Measurements from ENCODE around the gene ADAM10. TPM values are rescaled to one million over a fixed set of nuclear protein-coding genes. Genes with fewer than 3 reads are reported as not detected.

ADAM10 gene
- total RNA-seq, 2 donors from 2014 or later = 78.8 to 92.8 TPM

DNA sequence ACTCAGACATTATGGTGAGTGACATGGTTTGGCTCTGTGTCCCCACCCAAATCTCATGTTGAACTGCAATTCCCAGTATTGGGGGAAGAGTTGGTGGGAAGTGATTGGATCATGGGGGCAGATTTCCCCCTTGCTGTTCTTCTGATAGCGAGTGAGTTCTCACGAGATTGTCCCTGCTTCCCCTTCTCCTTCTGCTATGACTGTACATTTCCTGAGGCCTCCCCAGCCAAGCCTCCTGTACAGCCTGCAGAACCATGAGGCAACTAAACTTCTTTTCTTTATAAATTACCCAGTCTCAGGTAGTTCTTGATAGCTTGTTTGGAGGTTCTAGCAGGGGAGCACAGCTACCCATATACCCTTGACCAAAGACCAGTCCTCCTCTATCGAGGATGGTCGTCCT is 45.9 kb downstream of the ADAM10 start:
- DNase-seq (ENCODE audit: low spot score in 2 of 2) (no peak), ATAC-seq (peak in 1 of 2 donors; percentile 39)
- Mint-ChIP-seq H3K9me3 (peaks cover 8 to 28% of the 10 kb centered on the region in 2 donors), H3K36me3 (peaks cover 26 to 83% of the 10 kb centered on the region in 2 donors), H3K27ac (no peak overlapping the region)

DNA sequence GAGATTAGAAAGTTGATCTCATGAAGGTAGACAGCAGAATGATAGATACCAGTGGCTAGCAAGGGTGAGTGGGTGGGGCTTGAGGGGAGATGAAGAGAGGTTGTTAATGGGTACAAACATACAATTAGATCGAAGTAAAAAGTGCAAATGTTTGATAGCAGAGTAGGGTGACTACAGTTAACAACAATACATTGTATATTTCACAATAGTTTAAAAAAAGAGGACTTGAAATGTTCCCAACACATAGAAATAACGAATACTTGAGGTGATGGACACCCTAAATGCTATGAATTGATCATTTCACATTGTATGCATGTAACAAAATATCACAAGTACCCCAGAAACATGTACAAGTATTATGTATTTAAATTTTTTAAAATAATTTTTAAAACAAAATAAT is 47.3 kb downstream of the ADAM10 start:
- H3K27ac Mint-ChIP-seq = no peak overlapping the region
- H3K36me3 Mint-ChIP-seq = peaks cover 32 to 82% of the 10 kb centered on the region in 2 donors
- no peak for ATAC-seq
- DNase-seq (ENCODE audit: low spot score in 2 of 2) = no peak
- peaks cover 8 to 31% of the 10 kb centered on the region in 2 donors for H3K9me3 Mint-ChIP-seq

DNA sequence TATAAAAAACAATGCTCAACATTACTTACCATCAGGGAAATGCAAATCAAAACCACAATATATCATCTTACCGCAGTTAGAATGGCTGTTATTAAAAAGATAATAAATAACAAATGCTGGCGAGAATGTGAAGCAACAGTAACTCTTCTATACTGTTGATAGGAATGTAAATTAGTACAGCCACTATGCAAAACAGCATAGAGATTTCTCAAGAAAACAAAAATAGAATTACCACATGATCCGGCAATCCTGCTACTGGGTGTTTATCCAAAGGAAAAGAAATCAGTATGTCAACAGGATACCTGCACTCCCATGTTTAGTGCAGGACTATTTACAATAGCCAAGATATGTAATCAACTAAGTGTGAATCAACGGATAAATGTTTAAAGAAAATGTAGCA is 48.1 kb downstream of the ADAM10 start:
- H3K9me3 Mint-ChIP-seq = peaks cover 8 to 30% of the 10 kb centered on the region in 2 donors
- no peak overlapping the region for H3K27ac Mint-ChIP-seq
- H3K36me3 Mint-ChIP-seq = peaks cover 32 to 78% of the 10 kb centered on the region in 2 donors
- no peak for DNase-seq (ENCODE audit: low spot score in 2 of 2)
- no peak for ATAC-seq

DNA sequence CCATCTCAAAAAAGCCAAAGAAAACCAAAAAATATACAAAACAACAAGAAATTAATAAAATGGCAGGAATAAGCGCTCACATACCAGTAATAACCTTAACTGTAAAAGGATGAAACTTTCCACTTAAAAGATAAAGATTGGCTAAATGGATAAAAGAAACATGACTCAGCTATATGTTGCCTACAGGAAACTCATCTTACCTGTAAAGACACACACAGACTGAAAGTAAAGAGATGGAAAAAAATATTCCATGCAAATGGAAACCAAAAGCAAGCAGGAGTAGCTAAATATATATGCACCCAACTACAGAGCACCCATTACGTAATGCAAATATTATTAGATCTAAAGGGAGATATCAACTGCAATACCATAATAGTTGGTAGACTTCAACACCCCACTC is 49.7 kb downstream of the ADAM10 start:
- no peak for DNase-seq (ENCODE audit: low spot score in 2 of 2)
- Mint-ChIP-seq H3K27ac (peak overlapping the region; percentile 34 to 80), H3K36me3 (peaks cover 32 to 73% of the 10 kb centered on the region in 2 donors), H3K9me3 (peaks cover 8 to 30% of the 10 kb centered on the region in 2 donors)
- peak; percentile 58 to 69 for ATAC-seq

DNA sequence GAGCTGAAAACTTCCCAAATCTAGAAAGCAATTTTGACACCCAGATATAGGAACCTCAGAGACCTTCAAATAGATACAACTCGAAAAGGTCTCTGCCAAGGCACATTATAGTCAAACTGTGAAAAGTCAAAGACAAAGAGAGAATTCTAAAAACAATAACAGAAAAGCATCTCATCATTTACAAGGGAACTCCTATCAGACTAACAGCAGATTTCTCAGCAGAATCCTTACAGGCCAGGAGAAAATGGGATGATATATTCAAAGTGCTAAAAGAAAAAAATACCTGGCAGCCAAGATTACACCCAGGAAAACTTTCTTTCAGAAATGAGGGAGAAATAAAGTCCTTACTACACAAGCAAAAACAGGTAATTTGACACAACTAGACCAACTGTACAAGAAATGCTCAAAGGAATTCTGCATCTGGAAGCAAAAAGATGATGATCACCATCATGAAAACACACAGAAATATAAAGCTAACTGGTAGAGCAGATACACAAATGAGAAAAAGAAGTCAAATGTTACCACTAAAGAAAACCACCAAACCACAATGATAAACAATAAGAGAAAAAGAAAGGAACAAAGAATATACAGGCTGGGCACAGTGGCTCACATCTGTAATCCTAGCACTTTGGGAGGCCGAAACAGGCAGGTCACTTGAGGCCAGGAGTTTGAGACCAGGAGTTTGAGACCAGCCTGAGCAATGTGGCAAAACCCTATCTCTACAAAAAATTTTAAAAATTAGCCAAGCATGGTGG is 50.4 kb downstream of the ADAM10 start:
- ATAC-seq (peak; percentile 44), DNase-seq (ENCODE audit: low spot score in 2 of 2) (no peak)
- peaks cover 32 to 69% of the 10 kb centered on the region in 2 donors for H3K36me3 Mint-ChIP-seq
- peaks cover 8 to 28% of the 10 kb centered on the region in 2 donors for H3K9me3 Mint-ChIP-seq
- peak overlapping the region; percentile 57 to 80 for H3K27ac Mint-ChIP-seq

DNA sequence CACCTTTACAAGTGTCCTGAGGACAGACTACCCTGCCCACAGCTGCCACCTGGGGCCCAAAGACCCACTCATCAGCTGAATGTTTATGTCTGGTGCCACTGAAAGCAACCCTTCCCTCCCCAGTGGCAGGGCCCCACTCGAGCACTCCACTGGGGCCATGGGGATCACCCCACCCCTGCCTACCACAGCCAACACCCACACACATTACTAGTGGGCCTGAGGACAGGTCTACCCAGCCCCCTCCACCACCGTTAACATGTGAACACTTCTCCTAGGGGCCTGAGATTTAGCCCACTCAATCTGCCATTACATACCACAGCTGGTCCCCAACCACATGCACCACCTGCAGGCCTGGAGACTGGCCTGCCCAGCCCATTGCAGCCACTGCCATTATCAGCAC is 52.3 kb downstream of the ADAM10 start:
- peaks cover 38 to 55% of the 10 kb centered on the region in 2 donors for H3K36me3 Mint-ChIP-seq
- peak overlapping the region in 1 of 2 donors; percentile 72 for H3K27ac Mint-ChIP-seq
- no peak for DNase-seq (ENCODE audit: low spot score in 2 of 2)
- peaks cover 8 to 25% of the 10 kb centered on the region in 2 donors for H3K9me3 Mint-ChIP-seq
- no peak for ATAC-seq

DNA sequence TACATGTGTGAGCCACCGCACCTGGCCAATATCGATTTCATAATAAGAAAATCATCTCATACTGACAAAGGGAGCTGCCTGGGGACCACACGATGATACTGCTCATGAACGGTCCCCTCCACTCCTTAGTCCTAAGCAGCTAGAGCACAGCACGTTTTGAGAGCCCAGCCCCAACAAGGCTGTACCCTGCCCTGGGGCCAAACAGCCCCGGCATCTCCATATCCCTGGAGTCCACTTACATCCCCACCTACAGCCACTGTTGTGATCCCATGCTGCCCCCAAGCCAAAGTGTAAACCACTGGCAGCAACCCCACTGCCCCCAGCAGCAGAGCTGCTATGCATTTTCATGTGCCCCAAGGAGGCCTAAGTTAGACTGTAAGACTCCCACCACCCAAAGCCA is 52.8 kb downstream of the ADAM10 start:
- peaks cover 8 to 26% of the 10 kb centered on the region in 2 donors for H3K9me3 Mint-ChIP-seq
- H3K36me3 Mint-ChIP-seq = peaks cover 38 to 53% of the 10 kb centered on the region in 2 donors
- ATAC-seq (no peak), DNase-seq (ENCODE audit: low spot score in 2 of 2) (no peak)
- H3K27ac Mint-ChIP-seq = peak overlapping the region in 1 of 2 donors; percentile 72

DNA sequence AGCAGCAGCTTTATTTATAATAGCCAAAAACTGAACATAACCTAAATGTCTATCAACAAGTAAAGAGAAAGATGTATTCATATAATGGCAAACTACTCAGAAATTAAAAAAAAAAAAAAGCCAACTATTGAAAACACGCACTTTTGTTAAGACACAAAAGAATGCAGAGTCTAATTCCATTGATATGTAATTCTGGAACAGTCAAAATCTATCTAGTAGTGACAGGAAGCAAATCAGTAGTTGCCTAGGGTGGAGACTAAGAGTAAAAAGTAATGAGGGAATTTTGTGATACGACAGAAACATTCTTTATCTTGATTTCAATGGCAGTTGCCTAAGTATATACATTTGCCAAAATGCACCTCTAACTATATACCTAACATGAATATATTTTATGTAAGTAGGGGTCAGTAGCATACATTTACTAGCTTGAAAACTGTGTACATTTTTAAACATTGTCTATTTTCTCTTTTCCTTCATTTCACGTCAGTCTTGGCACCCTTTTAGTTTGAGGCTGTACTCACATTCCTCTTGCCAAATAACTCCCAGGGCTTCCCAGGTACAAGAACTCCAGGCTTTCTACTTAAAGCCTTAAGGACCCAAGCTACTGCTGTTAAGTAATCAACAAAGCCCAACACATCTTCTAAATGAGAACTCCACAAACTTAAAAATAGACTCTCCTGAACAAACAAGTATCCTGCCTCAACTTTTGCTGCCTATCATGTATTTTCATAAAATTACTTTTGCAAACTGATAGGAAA is 54.7 kb downstream of the ADAM10 start:
- H3K36me3 Mint-ChIP-seq = peaks cover 24 to 35% of the 10 kb centered on the region in 2 donors
- H3K9me3 Mint-ChIP-seq = peaks cover 6 to 21% of the 10 kb centered on the region in 2 donors
- no peak overlapping the region for H3K27ac Mint-ChIP-seq
- DNase-seq (ENCODE audit: low spot score in 2 of 2) (no peak), ATAC-seq (no peak)

DNA sequence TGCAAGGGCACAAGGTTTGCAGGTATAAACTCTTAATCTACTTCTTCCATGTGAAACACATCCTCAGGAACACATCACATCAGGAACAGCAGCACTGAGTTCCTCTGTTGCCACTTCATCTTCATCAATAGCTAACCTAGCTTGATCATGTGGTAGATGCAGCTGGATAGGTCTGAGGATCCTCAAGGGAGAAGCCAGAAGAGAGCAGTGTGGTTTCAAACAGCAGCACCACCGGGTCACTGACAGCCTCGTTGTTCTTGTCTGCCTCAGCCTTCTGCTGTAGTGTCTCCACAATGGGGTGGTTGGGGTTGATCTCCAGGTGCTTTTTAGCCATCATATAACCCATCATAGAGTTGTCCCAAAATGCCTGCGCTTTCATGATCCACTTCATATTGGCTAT is 58.8 kb downstream of the ADAM10 start:
- no peak for DNase-seq (ENCODE audit: low spot score in 2 of 2)
- H3K9me3 Mint-ChIP-seq = peaks cover 0 to 5% of the 10 kb centered on the region in 2 donors
- peaks cover 5 to 12% of the 10 kb centered on the region in 2 donors for H3K36me3 Mint-ChIP-seq
- H3K27ac Mint-ChIP-seq = no peak overlapping the region
- peak in 1 of 2 donors; percentile 35 for ATAC-seq

DNA sequence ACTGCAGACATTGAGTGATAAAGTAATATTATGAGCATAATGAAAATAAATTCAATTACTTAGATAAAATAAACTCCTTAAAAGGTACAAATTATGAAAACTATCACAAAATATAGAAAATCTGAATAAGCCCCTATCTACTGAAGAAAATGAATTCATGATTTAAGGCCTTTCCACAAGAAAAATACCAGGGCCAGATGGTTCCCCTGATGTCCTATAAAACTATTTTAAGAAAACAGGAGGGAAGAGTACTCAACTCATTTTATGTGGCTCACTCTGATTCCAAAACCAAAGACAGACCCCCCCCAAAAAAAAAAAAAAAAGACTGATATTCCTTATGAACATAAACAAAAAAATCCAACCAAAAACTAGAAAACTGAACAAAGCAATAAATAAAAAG is 59.9 kb downstream of the ADAM10 start:
- Mint-ChIP-seq H3K36me3 (peaks cover 5 to 12% of the 10 kb centered on the region in 2 donors), H3K27ac (no peak overlapping the region), H3K9me3 (peaks cover 0 to 5% of the 10 kb centered on the region in 2 donors)
- ATAC-seq = no peak
- no peak for DNase-seq (ENCODE audit: low spot score in 2 of 2)

DNA sequence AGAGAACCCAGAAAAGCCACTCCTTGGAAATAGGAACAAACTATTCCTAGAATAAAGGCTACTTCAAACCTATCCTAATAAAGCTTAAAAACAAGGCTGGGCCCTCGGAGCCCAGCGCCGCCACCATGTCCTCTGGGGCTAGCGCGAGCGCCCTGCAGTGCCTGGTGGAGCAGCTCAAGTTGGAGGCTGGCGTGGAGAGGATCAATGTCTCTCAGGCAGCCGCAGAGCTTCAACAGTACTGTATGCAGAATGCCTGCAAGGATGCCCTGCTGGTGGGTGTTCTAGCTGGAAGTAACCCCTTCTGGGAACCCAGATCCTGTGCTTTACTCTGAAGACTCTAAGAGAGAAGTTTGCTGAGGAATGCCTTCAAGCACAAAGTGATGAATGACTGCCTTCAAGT is 63.2 kb downstream of the ADAM10 start:
- no peak overlapping the region for H3K27ac Mint-ChIP-seq
- no peak for DNase-seq (ENCODE audit: low spot score in 2 of 2)
- H3K9me3 Mint-ChIP-seq = no peaks in the 10 kb centered on the region
- H3K36me3 Mint-ChIP-seq = peaks cover 0 to 6% of the 10 kb centered on the region in 2 donors
- no peak for ATAC-seq

DNA sequence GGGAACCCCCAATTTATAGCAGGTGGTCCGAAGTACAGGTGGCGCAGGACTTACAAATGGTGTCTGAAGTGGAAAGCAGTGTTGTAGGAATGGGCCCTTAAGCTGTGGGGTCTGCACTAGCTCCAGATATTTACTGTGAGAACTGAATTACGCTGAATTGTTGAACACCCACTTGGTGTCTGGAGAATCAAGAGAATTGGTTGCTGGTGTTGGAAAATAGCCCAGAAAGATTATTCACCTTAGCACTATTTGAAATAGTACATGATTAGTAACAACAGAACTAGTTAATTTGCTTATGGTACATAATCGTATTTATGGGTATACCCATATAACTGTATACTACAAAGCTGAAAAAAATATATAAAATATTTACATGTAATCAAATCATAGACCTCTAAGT is 64.8 kb downstream of the ADAM10 start:
- Mint-ChIP-seq H3K36me3 (peaks cover 0 to 6% of the 10 kb centered on the region in 2 donors), H3K27ac (no peak overlapping the region), H3K9me3 (no peaks in the 10 kb centered on the region)
- no peak for DNase-seq (ENCODE audit: low spot score in 2 of 2)
- ATAC-seq = no peak

DNA sequence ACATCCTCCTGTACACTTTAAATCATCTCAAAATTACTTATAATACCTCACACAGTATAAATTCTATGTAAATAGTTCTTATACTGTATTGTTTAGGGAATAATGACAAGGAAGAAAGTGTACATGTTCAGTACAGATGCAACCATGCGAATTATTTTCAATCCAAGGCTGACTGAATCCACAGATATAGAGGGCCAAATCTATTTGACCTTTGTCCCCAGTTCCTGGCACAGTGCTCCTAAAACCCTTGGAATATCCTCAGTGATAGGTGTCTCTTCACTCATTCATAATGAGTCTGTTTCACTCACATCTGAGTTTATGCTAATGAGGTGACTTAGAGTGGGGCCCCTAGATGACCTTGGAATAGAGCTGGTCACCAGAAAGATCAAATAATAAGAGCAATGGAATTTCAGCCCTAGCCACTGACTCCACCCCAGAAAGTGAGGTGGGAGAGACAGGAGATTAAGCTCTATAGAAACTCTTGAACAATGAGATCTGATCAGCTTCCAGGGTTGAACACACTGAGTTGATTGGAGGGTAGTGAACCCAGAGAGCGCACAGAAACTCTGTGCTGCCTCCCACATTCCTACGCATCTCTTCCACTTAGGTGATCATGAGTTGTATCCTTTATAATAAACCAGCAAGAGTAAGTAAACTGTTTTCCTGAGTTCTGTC is 65.3 kb downstream of the ADAM10 start:
- H3K9me3 Mint-ChIP-seq = no peaks in the 10 kb centered on the region
- no peak overlapping the region for H3K27ac Mint-ChIP-seq
- ATAC-seq = no peak
- no peak for DNase-seq (ENCODE audit: low spot score in 2 of 2)
- H3K36me3 Mint-ChIP-seq = peaks cover 0 to 6% of the 10 kb centered on the region in 2 donors

DNA sequence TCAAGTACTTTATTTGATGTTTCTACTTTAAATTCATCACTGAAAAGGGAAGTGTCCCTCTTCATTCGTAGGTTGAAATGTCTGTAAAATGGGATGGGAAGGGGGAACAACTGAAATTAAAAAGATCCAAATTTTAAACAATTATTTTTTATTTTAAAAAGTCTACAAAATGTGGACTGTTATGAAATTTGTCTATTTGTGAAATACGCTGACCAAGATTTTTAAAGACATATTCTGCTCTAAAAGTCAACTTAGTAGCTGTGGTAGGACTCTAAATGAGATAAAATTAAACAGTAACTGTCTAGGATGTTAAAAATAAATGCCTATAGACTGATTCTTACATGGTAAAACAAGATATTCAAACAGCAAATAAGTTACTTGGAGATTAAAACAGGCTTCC is 67.3 kb downstream of the ADAM10 start:
- no peak overlapping the region for H3K27ac Mint-ChIP-seq
- H3K36me3 Mint-ChIP-seq = no peaks in the 10 kb centered on the region
- H3K9me3 Mint-ChIP-seq = no peaks in the 10 kb centered on the region
- ATAC-seq (no peak), DNase-seq (ENCODE audit: low spot score in 2 of 2) (no peak)

DNA sequence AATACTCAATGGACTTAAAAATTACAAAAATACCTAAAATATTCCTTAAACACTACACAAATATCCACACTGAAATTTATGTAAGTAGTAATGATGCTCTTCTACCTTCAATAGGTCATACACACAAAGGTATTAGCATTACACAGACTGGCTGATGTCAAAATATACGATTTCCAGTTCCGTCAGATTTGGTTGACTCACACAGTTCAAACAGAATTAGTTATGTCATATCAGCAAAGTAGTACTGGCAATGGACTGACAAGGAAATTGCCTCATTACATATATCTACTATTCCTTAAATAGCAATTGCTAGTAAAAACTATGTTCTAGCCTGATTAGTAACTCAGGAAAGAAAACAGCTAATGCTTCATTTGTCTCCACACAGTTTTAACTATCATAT is 70.8 kb downstream of the ADAM10 start:
- Mint-ChIP-seq H3K27ac (no peak overlapping the region), H3K36me3 (no peaks in the 10 kb centered on the region), H3K9me3 (no peaks in the 10 kb centered on the region)
- ATAC-seq (no peak), DNase-seq (ENCODE audit: low spot score in 2 of 2) (no peak)

DNA sequence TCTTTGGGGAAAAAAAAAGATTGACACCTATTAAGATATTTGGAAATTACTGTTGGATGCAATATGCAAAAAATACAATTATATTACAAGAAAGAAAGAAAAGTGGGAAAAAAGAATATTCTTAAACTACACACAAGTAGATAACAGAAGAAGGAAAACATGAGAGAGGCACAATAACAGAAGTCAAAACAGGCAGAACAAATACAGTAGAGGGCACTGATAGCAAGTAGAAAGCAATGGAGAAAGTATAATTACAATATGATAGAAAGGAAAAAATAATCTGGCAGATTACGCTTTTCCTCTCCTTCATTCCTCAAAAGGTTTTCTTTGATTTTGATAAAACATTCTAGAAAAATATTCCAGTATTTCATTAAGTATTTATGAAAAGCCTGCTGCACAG is 72.1 kb downstream of the ADAM10 start:
- Mint-ChIP-seq H3K27ac (no peak overlapping the region), H3K36me3 (peaks cover 0 to 4% of the 10 kb centered on the region in 2 donors), H3K9me3 (no peaks in the 10 kb centered on the region)
- ATAC-seq (no peak), DNase-seq (ENCODE audit: low spot score in 2 of 2) (no peak)

DNA sequence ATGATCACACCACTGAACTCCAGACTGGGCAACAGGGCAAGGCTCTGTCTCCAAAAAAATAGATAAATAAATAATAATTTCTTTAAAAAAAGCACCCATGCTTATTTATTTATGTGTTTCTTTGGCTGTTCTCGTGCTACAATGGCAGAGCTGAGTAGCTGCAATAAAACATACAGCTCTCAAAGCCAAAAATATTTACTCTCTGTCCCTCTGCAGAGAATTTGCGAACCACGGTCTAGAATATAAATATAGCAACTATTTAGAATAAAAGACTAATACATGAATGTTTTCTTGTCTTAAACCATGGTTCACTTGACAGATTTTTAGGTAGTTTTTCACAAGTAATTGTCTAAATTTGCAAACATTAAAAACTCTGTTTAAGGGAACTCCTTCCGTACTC is 72.7 kb downstream of the ADAM10 start:
- ATAC-seq (no peak), DNase-seq (ENCODE audit: low spot score in 2 of 2) (no peak)
- no peak overlapping the region for H3K27ac Mint-ChIP-seq
- peaks cover 0 to 6% of the 10 kb centered on the region in 2 donors for H3K36me3 Mint-ChIP-seq
- no peaks in the 10 kb centered on the region for H3K9me3 Mint-ChIP-seq

Measured in activated naive CD4-positive, alpha-beta T cell treated with anti-CD3 and anti-CD28 coated beads, Interleukin-2, amount 50 U/mL, for 72 hours (primary cell).